Epithelial cell of proximal tubule (primary cell): ENCODE results near the gene CUL5. TPM values are rescaled to one million over a fixed set of nuclear protein-coding genes. Genes with fewer than 3 reads are reported as not detected.
"Not testable (repeated sequence)": the region's sequence is repeated elsewhere in the genome, so short reads cannot be mapped to it uniquely, and the experiment has no call there.

ENCODE experiments used
- DNase-seq: peaks from one replicate; pipeline ENCODE4 v3.0.0-alpha.2; 2011; ENCODE audit warnings: low read depth
- H3K4me3 ChIP-seq: 2 replicates; pipeline ENCODE4 v1.5.1; 2011; ENCODE audit warnings: low read depth, mild to moderate bottlenecking, low read length
- CTCF ChIP-seq: conservative IDR thresholded peaks from 2 replicates; pipeline ENCODE4 v1.5.1; 2012; ENCODE audit warnings: low read depth, mild to moderate bottlenecking, low read length
- total RNA-seq: library from RNA; depleted of rRNA; stranded (reverse); fragments of >200 nt; gene quantifications from 2 replicates; pipeline ENCODE4 v1.2.3, GENCODE V29; 2015

The CUL5 gene
- total RNA-seq, 1 donor from 2014 or later, result 19.0 TPM

GRCh38 chr11:108122166-108122628 is 113.5 kb downstream of the CUL5 start:
- TF ChIP-seq CTCF, result no peak
- peak overlapping the region; percentile 88 for H3K4me3 ChIP-seq
- no peak for DNase-seq

- DNase-seq, result no peak
- no peak for TF ChIP-seq CTCF
- no peak overlapping the region for H3K4me3 ChIP-seq
Measured at GRCh38 chr11:108125096-108125495, 116.4 kb downstream of the CUL5 start.

GRCh38 chr11:108128772-108129171 is 120.1 kb downstream of the CUL5 start:
- no peak for DNase-seq
- TF ChIP-seq CTCF, result no peak
- no peak overlapping the region for H3K4me3 ChIP-seq

- DNase-seq, result no peak
- H3K4me3 ChIP-seq, result no peak overlapping the region
- TF ChIP-seq CTCF, result no peak
Measured at GRCh38 chr11:108131993-108132392, 123.3 kb downstream of the CUL5 start.

GRCh38 chr11:108132993-108133538 is 124.4 kb downstream of the CUL5 start:
- H3K4me3 ChIP-seq, DNase-seq: not testable (repeated sequence)

GRCh38 chr11:108135845-108136544 is 127.3 kb downstream of the CUL5 start:
- H3K4me3 ChIP-seq, result no peak overlapping the region
- peak; percentile 33 for TF ChIP-seq CTCF
- DNase-seq, result no peak

- H3K4me3 ChIP-seq, result no peak overlapping the region
- no peak for TF ChIP-seq CTCF
- DNase-seq, result no peak
Measured at GRCh38 chr11:108137212-108137611, 128.5 kb downstream of the CUL5 start.
